B cell (primary cell): Measurements from ENCODE around the gene TYW1. TPM values are rescaled to one million over a fixed set of nuclear protein-coding genes. Genes with fewer than 3 reads are reported as not detected.

ENCODE experiments used
- ATAC-seq: fragments of 200-7000 bp; cut with Tn5 transposase; one replicate; pipeline ENCODE4 v1.10.0; 2021; ENCODE audit warnings: low read depth, mild to moderate bottlenecking, moderate number of reproducible peaks, moderate library complexity
- CTCF ChIA-PET: fragments of 350-600 bp; sonication (Branson Sonifier 250); formaldehyde crosslinking; loops from one replicate; lab custom pipeline; 2021; ENCODE audit warnings: antibody characterized with exemption, inconsistent platforms; lab: Charles Lee
- POLR2A ChIA-PET: fragments of 350-600 bp; sonication (Branson Sonifier 250); formaldehyde crosslinking; loops from one replicate; lab custom pipeline; 2021; ENCODE audit warnings: antibody characterized with exemption; lab: Charles Lee
- DNase-seq: peaks from one replicate; pipeline ENCODE4 v3.0.0; 2013
- H2AFZ ChIP-seq: 2 replicates; pipeline ENCODE4 v1.6.1; 2012; ENCODE audit warnings: mild to moderate bottlenecking, low read depth, low read length; ENCODE audit not compliant: insufficient read depth, poor library complexity, severe bottlenecking
- H3K27ac ChIP-seq, 2 donors: 1 replicate in 1 of 2; 2 replicates in 1 of 2; pipeline ENCODE4 v1.5.1; 2012 to 2013; ENCODE audit warnings: low read length in 2 of 2, mild to moderate bottlenecking in 2 of 2, moderate library complexity in 1 of 2
- H3K27me3 ChIP-seq, 4 experiments: fragments of 200-600 bp in 1 of 4; sonication (generic) in 1 of 4; replicated peaks in 1 of 4; 1 replicate in 2 of 4; 2 replicates in 2 of 4; pipeline versions ENCODE4 v1.6.1 to v1.7.0; 2013 to 2016; ENCODE audit warnings: low read length in 3 of 4, mild to moderate bottlenecking in 2 of 4, mixed read lengths in 1 of 4, moderate library complexity in 1 of 4; ENCODE audit not compliant: insufficient read depth in 4 of 4, control insufficient read depth in 3 of 4; ENCODE audit errors: control extremely low read depth in 1 of 4
- H3K36me3 ChIP-seq, 2 experiments: replicated peaks in 1 of 2; 1 replicate in 1 of 2; 2 replicates in 1 of 2; pipeline versions ENCODE4 v1.6.1 to v1.7.1; 2013; ENCODE audit warnings: low read length in 1 of 2; ENCODE audit not compliant: insufficient read depth in 2 of 2, control insufficient read depth in 1 of 2; ENCODE audit errors: control extremely low read depth in 1 of 2, extremely low read depth in 1 of 2
- H3K4me1 ChIP-seq, 2 donors: fragments of 200-600 bp in 1 of 2; sonication (generic) in 1 of 2; 1 replicate in 1 of 2; 2 replicates in 1 of 2; pipeline versions ENCODE4 v1.5.1 to v1.6.1; 2013 to 2017; ENCODE audit warnings: low read length in 2 of 2; ENCODE audit not compliant: control insufficient read depth in 2 of 2, insufficient read depth in 2 of 2
- H3K4me2 ChIP-seq: replicated peaks from 2 replicates; pipeline ENCODE3; 2012; ENCODE audit warnings: mild to moderate bottlenecking, low read depth, low read length; ENCODE audit not compliant: poor library complexity, severe bottlenecking
- H3K4me3 ChIP-seq, 5 experiments: fragments of 200-600 bp in 1 of 5; sonication (generic) in 1 of 5; 1 replicate in 3 of 5; 2 replicates in 2 of 5; pipeline versions ENCODE4 v1.5.1 to v1.7.0; 2011 to 2016; ENCODE audit warnings: low read length in 4 of 5, mild to moderate bottlenecking in 4 of 5, low read depth in 2 of 5, control low read depth in 1 of 5, moderate library complexity in 1 of 5; ENCODE audit not compliant: insufficient read depth in 1 of 5; ENCODE audit errors: control extremely low read depth in 1 of 5, extremely low read depth in 1 of 5
- H3K79me2 ChIP-seq: fragments of 200-600 bp; sonication (generic); one replicate; pipeline ENCODE4 v1.6.0; 2016; ENCODE audit warnings: low read length; ENCODE audit not compliant: control insufficient read depth, insufficient read depth
- H3K9ac ChIP-seq: fragments of 200-600 bp; sonication (generic); 2 replicates; pipeline ENCODE4 v1.6.1; 2017; ENCODE audit warnings: mild to moderate bottlenecking, low read length, moderate library complexity
- H3K9me3 ChIP-seq, 3 donors: one replicate each; pipeline versions ENCODE4 v1.6.1 to v1.7.1; 2013; ENCODE audit warnings: low read length in 2 of 3; ENCODE audit not compliant: control insufficient read depth in 2 of 3, insufficient read depth in 1 of 3; ENCODE audit errors: control extremely low read depth in 1 of 3
- H4K20me1 ChIP-seq: 2 replicates; pipeline ENCODE4 v1.6.0; 2012; ENCODE audit warnings: mild to moderate bottlenecking, low read length; ENCODE audit not compliant: insufficient read depth, control insufficient read depth, poor library complexity, severe bottlenecking
- H3K27ac Mint-ChIP-seq: one replicate; pipeline ENCODE4 v1.8.0; 2021; ENCODE audit warnings: mixed read lengths
- H3K27me3 Mint-ChIP-seq: one replicate; pipeline ENCODE4 v1.8.0; 2021; ENCODE audit warnings: mixed read lengths
- H3K4me1 Mint-ChIP-seq: one replicate; pipeline ENCODE4 v1.8.0; 2021; ENCODE audit warnings: mixed read lengths
- H3K4me3 Mint-ChIP-seq: one replicate; pipeline ENCODE4 v1.8.0; 2021; ENCODE audit warnings: mixed read lengths
- H3K9me3 Mint-ChIP-seq: one replicate; pipeline ENCODE4 v1.8.0; 2022; ENCODE audit warnings: mixed read lengths; ENCODE audit not compliant: insufficient read depth
- EZH2 ChIP-seq: IDR thresholded peaks from 2 replicates; pipeline ENCODE4 v1.6.1; 2012; ENCODE audit warnings: borderline replicate concordance, low read depth, mild to moderate bottlenecking, moderate library complexity, low read length; ENCODE audit not compliant: insufficient read depth, poor library complexity, severe bottlenecking
- WGBS: methylation state at CpG from one replicate; pipeline ENCODE4 v1.1.5; 2013; ENCODE audit warnings: missing lambda C conversion rate; ENCODE audit not compliant: insufficient coverage; 5-methylcytosine and 5-hydroxymethylcytosine counted together
- intact Hi-C: fragments of 100-400 bp; cut with micrococcal nuclease; formaldehyde crosslinking; loops from one replicate; pipeline ENCODE4 v1.10.0; 2022
- polyA plus RNA-seq: library from polyadenylated mRNA; depleted of rRNA; stranded (reverse); fragments of >200 nt; gene quantifications from 2 replicates; pipeline ENCODE4 v1.2.3, GENCODE V29; 2012
- total RNA-seq, 2 donors: library from RNA; stranded (reverse); fragments of 120-200 nt in 1 of 2; gene quantifications; 1 replicate in 1 of 2; 2 replicates in 1 of 2; pipeline versions ENCODE4 v1.2.3 to v1.2.4, GENCODE V29; 2013 to 2022
- TF ChIP-seq, protein P1 (sequence below): fragments of 200-600 bp; IDR thresholded peaks from one replicate; pipeline ENCODE4 v1.8.0; 2022; ENCODE audit warnings: antibody characterized with exemption, mild to moderate bottlenecking

TYW1 gene
- total and polyA plus RNA-seq, 2 donors (not counting 1 experiment from before 2014, with no cell fraction given) = 9.4 to 33.6 TPM

DNA sequence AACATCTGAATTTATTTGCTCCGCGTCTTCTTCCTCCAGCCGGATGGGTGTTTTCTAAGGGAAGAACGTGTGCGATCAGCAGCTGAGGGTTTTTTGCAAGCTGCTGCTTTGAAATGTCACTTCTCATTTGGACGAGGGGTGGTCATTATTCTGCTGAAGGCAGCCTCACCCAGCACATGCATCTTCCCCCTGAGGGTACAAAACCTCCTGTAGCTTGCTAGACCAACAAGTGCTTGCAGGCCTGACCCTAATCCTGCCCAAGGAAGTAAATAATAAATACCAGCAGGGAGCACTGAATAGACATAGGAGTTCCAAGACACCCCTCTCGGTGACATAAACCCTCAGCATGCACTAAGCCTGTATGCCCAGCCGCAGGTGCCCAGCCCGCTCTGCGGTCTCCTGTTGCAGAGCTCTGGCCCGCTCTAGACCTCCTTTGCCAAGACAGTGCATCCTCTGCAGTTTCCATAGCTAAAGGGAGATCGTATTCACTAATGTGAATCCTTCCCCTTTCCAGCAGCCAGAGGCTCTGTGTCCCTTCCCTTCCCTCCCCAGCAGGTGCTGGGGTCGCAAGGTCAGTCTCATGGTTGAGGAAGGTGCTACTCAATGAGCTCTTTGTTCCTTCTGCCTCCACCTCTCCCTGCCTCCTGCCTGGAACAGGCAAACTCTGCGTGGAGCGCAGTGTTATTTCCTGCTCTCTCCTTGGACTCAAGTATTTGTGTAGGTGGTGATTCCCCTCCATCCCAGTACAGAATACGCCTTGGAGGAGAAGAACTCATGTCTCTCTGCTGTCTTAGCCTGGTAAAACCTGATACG lies 37.9 kb upstream of the TYW1 start:
- H3K36me3 ChIP-seq = peaks cover 0 to 53% of the 10 kb centered on the region in 2 experiments
- H3K79me2 ChIP-seq = no peaks in the 10 kb centered on the region
- intact Hi-C loops = no loop called here
- no peaks in the 10 kb centered on the region for H4K20me1 ChIP-seq
- H2AFZ ChIP-seq = no peak overlapping the region
- Mint-ChIP-seq H3K27me3 (no peaks in the 10 kb centered on the region), H3K4me3 (no peak overlapping the region), H3K9me3 (no peaks in the 10 kb centered on the region), H3K4me1 (no peaks in the 10 kb centered on the region), H3K27ac (no peak overlapping the region)
- no peak overlapping the region for H3K27ac ChIP-seq
- no peak for TF ChIP-seq EZH2
- TF ChIP-seq, protein P1, sequence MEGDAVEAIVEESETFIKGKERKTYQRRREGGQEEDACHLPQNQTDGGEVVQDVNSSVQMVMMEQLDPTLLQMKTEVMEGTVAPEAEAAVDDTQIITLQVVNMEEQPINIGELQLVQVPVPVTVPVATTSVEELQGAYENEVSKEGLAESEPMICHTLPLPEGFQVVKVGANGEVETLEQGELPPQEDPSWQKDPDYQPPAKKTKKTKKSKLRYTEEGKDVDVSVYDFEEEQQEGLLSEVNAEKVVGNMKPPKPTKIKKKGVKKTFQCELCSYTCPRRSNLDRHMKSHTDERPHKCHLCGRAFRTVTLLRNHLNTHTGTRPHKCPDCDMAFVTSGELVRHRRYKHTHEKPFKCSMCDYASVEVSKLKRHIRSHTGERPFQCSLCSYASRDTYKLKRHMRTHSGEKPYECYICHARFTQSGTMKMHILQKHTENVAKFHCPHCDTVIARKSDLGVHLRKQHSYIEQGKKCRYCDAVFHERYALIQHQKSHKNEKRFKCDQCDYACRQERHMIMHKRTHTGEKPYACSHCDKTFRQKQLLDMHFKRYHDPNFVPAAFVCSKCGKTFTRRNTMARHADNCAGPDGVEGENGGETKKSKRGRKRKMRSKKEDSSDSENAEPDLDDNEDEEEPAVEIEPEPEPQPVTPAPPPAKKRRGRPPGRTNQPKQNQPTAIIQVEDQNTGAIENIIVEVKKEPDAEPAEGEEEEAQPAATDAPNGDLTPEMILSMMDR = no peak
- ATAC-seq (no peak), DNase-seq (no peak)
- H3K27me3 ChIP-seq = no peaks in the 10 kb centered on the region
- CTCF ChIA-PET = no interaction called here
- POLR2A ChIA-PET = no interaction called here
- H3K9me3 ChIP-seq = no peaks in the 10 kb centered on the region
- H3K4me3 ChIP-seq = no peak overlapping the region
- H3K4me2 ChIP-seq = no peak overlapping the region
- 98% methylated on average over 9 of the region's 17 CpGs for WGBS
- no peaks in the 10 kb centered on the region for H3K4me1 ChIP-seq
- H3K9ac ChIP-seq = no peak overlapping the region

GRCh38 chr7:66960192-66960591 lies 36.4 kb upstream of the TYW1 start:
- Histone ChIP-seq H3K27me3 (no peaks in the 10 kb centered on the region), H3K36me3 (peaks cover 0 to 44% of the 10 kb centered on the region in 2 experiments), H3K4me2 (no peak overlapping the region), H3K4me1 (no peaks in the 10 kb centered on the region), H3K27ac (no peak overlapping the region), H3K9ac (no peak overlapping the region), H3K4me3 (no peak overlapping the region), H3K79me2 (no peaks in the 10 kb centered on the region), H4K20me1 (no peaks in the 10 kb centered on the region), H3K9me3 (no peaks in the 10 kb centered on the region), H2AFZ (no peak overlapping the region)
- ChIA-PET POLR2A (no interaction called here), CTCF (interaction anchor here (0.6 kb wide), 1 partner anchor 349 kb away, joined by 4 read pairs; no protein-coding TSS in a partner anchor)
- no peaks in the 10 kb centered on the region for H3K4me1 Mint-ChIP-seq
- WGBS = 100% methylated on average over 4 of the region's 4 CpGs
- no peaks in the 10 kb centered on the region for H3K27me3 Mint-ChIP-seq
- no peak overlapping the region for H3K27ac Mint-ChIP-seq
- intact Hi-C loops = no loop called here
- DNase-seq = no peak
- H3K9me3 Mint-ChIP-seq = no peaks in the 10 kb centered on the region
- ATAC-seq = no peak
- H3K4me3 Mint-ChIP-seq = no peak overlapping the region
- TF ChIP-seq, protein P1 = no peak
- TF ChIP-seq EZH2 = no peak
